DND-41 (cell line): ENCODE measurements around the gene ERG28.

ENCODE experiments used
- ATAC-seq: fragments of 200-7000 bp; cut with Tn5 transposase; 3 replicates; pipeline ENCODE4 v1.9.1; 2021; ENCODE audit warnings: low read depth; ENCODE audit not compliant: insufficient read depth
- DNase-seq: peaks from one replicate; pipeline ENCODE4 v3.0.0-alpha.2; 2020
- H2AFZ ChIP-seq: 2 replicates; pipeline ENCODE4 v1.6.0; 2012; ENCODE audit warnings: low read depth, low read length
- H3K27ac ChIP-seq: 2 replicates; pipeline ENCODE4 v1.5.1; 2012; ENCODE audit warnings: low read length, inconsistent platforms
- H3K27me3 ChIP-seq: fragments of 200-600 bp; sonication (generic); 2 replicates; pipeline ENCODE4 v1.6.0; 2012; ENCODE audit warnings: low read length, mild to moderate bottlenecking, inconsistent platforms; ENCODE audit not compliant: insufficient read depth, poor library complexity
- H3K36me3 ChIP-seq: 2 replicates; pipeline ENCODE4 v1.5.1; 2012; ENCODE audit warnings: low read length, inconsistent platforms; ENCODE audit not compliant: insufficient read depth
- H3K4me1 ChIP-seq: 2 replicates; pipeline ENCODE4 v1.5.1; 2012; ENCODE audit warnings: mild to moderate bottlenecking, low read length; ENCODE audit not compliant: insufficient read depth
- H3K4me2 ChIP-seq: 2 replicates; pipeline ENCODE4 v1.6.0; 2012; ENCODE audit warnings: mild to moderate bottlenecking, moderate library complexity, low read length, inconsistent platforms; ENCODE audit not compliant: insufficient read depth
- H3K4me3 ChIP-seq, 2 experiments: fragments of 200-600 bp in 1 of 2; shearing (Covaris generic) in 1 of 2; 2 replicates each; pipeline ENCODE4 v1.5.1; 2012 to 2016; ENCODE audit warnings: inconsistent platforms in 2 of 2, low read length in 2 of 2, mild to moderate bottlenecking in 2 of 2, low read depth in 1 of 2, moderate library complexity in 1 of 2
- H3K79me2 ChIP-seq: 2 replicates; pipeline ENCODE4 v1.6.0; 2012; ENCODE audit warnings: low read length, inconsistent platforms; ENCODE audit not compliant: insufficient read depth
- H3K9ac ChIP-seq: 2 replicates; pipeline ENCODE4 v1.6.0; 2012; ENCODE audit warnings: low read depth, mild to moderate bottlenecking, inconsistent platforms, low read length, moderate library complexity
- H3K9me3 ChIP-seq: 2 replicates; pipeline ENCODE4 v1.5.1; 2012; ENCODE audit warnings: low read length, moderate library complexity, mild to moderate bottlenecking, inconsistent platforms; ENCODE audit not compliant: insufficient read depth, severe bottlenecking
- H4K20me1 ChIP-seq: 2 replicates; pipeline ENCODE4 v1.6.0; 2012; ENCODE audit warnings: low read length; ENCODE audit not compliant: insufficient read depth
- EZH2 ChIP-seq: IDR thresholded peaks from 3 replicates; pipeline ENCODE4 v1.6.1; 2012; ENCODE audit warnings: borderline replicate concordance, low read depth, mild to moderate bottlenecking, moderate library complexity, low read length, inconsistent platforms; ENCODE audit not compliant: severe bottlenecking
- TF ChIP-seq, protein P1 (sequence below): IDR thresholded peaks from 2 replicates; pipeline ENCODE4 v1.5.1; 2012; ENCODE audit warnings: borderline replicate concordance, low read length, moderate library complexity, mild to moderate bottlenecking; ENCODE audit not compliant: poor library complexity, severe bottlenecking; ENCODE audit errors: extremely low read depth

Gene ERG28

GRCh38 chr14:75649337-75649736 is 11.3 kb downstream of the ERG28 start:
- no peak overlapping the region for H3K4me3 ChIP-seq
- H2AFZ ChIP-seq: no peak overlapping the region
- no peaks in the 10 kb centered on the region for H3K4me1 ChIP-seq
- H3K79me2 ChIP-seq: no peaks in the 10 kb centered on the region
- no peaks in the 10 kb centered on the region for H3K9me3 ChIP-seq
- H3K4me2 ChIP-seq: no peak overlapping the region
- no peak overlapping the region for H3K9ac ChIP-seq
- DNase-seq (no peak), ATAC-seq (no peak)
- H3K27ac ChIP-seq: no peak overlapping the region
- TF ChIP-seq, protein P1, sequence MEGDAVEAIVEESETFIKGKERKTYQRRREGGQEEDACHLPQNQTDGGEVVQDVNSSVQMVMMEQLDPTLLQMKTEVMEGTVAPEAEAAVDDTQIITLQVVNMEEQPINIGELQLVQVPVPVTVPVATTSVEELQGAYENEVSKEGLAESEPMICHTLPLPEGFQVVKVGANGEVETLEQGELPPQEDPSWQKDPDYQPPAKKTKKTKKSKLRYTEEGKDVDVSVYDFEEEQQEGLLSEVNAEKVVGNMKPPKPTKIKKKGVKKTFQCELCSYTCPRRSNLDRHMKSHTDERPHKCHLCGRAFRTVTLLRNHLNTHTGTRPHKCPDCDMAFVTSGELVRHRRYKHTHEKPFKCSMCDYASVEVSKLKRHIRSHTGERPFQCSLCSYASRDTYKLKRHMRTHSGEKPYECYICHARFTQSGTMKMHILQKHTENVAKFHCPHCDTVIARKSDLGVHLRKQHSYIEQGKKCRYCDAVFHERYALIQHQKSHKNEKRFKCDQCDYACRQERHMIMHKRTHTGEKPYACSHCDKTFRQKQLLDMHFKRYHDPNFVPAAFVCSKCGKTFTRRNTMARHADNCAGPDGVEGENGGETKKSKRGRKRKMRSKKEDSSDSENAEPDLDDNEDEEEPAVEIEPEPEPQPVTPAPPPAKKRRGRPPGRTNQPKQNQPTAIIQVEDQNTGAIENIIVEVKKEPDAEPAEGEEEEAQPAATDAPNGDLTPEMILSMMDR: no peak
- no peak for TF ChIP-seq EZH2
- no peaks in the 10 kb centered on the region for H3K27me3 ChIP-seq
- H4K20me1 ChIP-seq: no peaks in the 10 kb centered on the region
- H3K36me3 ChIP-seq: peaks cover 55% of the 10 kb centered on the region

- Histone ChIP-seq H3K4me2 (no peak overlapping the region), H3K4me1 (no peaks in the 10 kb centered on the region), H3K79me2 (no peaks in the 10 kb centered on the region), H3K27me3 (no peaks in the 10 kb centered on the region), H3K27ac (no peak overlapping the region), H4K20me1 (no peaks in the 10 kb centered on the region), H3K9me3 (no peaks in the 10 kb centered on the region), H3K9ac (no peak overlapping the region), H3K4me3 (no peak overlapping the region), H3K36me3 (peaks cover 44% of the 10 kb centered on the region), H2AFZ (no peak overlapping the region)
- ATAC-seq (no peak), DNase-seq (no peak)
- TF ChIP-seq EZH2: no peak
- TF ChIP-seq, protein P1: no peak
Observed at GRCh38 chr14:75648066-75648838, 12.4 kb downstream of the ERG28 start.

DNA sequence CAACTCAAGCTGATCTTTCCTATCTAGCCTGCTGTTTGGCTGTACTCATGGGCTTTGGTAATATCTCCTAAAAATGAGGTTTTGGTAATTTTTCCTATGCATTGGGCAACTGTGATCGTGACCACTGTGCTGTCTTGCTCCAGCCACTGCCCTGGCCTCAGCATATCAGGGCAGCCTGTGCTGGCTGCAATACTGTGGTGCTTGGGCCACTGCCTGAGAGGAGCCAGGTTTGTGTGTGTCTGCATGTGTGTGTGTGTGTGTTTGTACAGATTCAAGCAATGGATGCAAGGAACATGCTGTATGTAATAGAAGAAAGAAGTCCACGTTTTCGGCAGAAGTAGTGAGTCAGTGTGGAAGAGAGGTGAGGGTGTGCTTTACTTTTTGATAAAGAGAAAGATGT is 13.0 kb downstream of the ERG28 start:
- Histone ChIP-seq H3K4me2 (no peak overlapping the region), H3K27me3 (no peaks in the 10 kb centered on the region), H3K79me2 (no peaks in the 10 kb centered on the region), H3K36me3 (peaks cover 40% of the 10 kb centered on the region), H3K9me3 (no peaks in the 10 kb centered on the region), H3K4me3 (no peak overlapping the region), H3K27ac (no peak overlapping the region), H3K4me1 (no peaks in the 10 kb centered on the region), H4K20me1 (no peaks in the 10 kb centered on the region), H3K9ac (no peak overlapping the region), H2AFZ (no peak overlapping the region)
- ATAC-seq (no peak), DNase-seq (no peak)
- TF ChIP-seq, protein P1: no peak
- TF ChIP-seq EZH2: no peak
